Activated CD4-positive, CD25-positive, alpha-beta regulatory T cell treated with anti-CD3 and anti-CD28 coated beads, Interleukin-2, amount 50 U/mL, for 24 hours (primary cell): Measurements from ENCODE around the gene NLRP1.
"Not testable (repeated sequence)": the region's sequence is repeated elsewhere in the genome, so short reads cannot be mapped to it uniquely, and the experiment has no call there.

Experiments used
- ATAC-seq, 2 donors: fragments of 150-1000 bp; cut with Tn5 transposase; one replicate each; pipeline ENCODE4 v1.10.0; 2021; ENCODE audit warnings: mild to moderate bottlenecking in 1 of 2, moderate library complexity in 1 of 2

NLRP1 gene

DNA sequence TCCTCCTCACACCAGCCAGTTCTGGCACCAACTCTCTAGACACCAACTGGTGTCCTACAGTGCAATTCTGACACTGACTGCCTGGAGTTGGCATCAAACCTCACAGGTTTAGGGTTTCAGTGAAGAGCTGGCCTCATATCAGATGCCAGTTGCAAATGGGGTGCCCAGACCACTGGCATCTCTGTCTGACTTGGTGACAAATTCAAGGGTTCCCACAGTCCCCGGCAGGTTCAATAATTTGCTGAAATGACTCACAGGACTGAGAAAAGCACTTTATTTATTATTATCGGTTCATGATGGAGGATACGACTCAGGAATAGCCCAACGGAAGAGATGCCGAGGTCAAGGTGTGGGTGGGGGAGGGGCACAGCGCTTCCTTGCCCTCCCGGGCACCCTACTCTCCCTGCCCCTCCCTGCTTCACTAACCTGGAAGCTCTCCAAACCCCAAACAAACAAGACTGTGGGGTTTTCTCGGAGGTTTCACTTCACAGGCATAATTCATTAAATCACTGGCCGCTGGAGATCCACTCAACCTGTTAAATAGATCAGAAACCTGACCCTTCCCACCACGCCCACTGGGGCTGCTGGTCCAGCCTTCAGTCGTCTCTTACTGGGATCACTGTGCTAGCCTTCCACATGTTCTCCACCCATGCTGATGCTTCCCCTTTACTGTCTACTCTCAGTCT lies 1.7 kb upstream of the NLRP1 start:
- peak in 1 of 2 donors; percentile 9 for ATAC-seq

DNA sequence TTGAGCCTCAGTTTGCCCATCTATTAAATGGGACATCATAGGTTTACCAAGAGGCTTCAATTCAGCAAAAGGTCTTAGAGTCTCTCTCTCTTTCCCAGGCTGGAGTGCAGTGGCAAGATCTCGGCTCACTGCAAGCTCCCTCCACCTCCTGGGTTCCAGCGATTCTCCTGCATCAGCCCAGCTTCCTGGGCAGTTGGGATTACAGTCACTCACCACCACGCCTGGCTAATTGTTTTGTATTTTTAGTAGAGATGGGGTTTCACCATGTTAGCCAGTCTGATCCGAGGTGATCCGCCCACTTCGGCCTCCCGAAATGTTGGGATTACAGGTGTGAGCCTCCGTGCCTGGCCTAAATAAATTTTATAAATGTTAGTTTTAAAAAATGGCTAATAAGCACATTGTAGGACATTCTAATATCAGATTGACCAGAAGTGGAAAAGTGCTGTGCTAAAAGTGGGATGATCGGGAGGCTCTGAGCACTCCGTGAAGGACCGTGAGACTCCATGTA lies 1.0 kb upstream of the NLRP1 start:
- no peak for ATAC-seq

DNA sequence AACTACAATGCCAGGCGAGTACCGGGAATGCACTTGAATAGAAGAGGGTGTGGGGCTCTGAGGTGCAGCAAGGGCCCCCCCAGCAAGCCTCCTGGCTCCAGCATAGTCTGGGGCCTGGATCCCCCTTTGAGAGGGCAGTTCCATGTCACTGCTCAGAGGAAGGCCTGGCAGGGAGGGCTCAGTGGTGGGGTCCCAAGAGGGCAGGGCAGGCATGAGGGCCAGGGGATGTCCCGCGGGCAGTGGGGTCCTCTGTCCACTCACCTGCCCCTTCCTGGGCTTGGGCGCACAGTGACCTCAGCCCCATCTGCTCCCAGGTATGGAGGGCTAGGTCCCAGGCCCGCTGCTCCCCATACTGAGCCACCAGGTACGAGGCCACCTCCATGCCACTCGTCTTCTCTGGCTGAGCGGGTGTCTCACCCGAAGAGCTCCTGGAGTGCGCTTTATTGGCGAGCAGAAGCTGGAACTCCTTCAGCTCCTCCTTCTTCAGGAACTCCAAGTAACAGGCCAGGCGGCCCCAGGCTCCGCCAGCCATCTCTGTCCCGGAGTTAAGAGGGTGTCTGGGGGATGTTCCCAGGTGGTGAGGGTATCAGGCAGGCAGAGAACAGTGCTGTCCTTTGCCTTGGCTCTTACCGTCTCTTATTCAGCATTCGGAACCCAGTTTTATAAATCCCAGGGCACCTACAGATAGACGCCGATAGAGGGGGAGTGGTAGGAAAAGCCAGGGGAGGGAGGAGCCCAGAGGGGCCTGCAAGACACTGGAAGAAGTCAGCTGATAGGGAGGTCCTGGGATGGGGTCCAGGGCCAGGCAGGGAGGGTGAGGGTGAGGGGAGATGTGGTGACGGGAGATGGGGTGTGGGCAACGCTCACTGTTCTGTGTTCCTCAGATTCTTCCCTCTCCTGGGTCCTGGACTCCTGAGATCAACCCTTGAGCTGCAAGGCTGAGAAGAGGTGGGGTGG lies 605 bp downstream of the NLRP1 start:
- ATAC-seq, result peak; percentile 4 to 6

DNA sequence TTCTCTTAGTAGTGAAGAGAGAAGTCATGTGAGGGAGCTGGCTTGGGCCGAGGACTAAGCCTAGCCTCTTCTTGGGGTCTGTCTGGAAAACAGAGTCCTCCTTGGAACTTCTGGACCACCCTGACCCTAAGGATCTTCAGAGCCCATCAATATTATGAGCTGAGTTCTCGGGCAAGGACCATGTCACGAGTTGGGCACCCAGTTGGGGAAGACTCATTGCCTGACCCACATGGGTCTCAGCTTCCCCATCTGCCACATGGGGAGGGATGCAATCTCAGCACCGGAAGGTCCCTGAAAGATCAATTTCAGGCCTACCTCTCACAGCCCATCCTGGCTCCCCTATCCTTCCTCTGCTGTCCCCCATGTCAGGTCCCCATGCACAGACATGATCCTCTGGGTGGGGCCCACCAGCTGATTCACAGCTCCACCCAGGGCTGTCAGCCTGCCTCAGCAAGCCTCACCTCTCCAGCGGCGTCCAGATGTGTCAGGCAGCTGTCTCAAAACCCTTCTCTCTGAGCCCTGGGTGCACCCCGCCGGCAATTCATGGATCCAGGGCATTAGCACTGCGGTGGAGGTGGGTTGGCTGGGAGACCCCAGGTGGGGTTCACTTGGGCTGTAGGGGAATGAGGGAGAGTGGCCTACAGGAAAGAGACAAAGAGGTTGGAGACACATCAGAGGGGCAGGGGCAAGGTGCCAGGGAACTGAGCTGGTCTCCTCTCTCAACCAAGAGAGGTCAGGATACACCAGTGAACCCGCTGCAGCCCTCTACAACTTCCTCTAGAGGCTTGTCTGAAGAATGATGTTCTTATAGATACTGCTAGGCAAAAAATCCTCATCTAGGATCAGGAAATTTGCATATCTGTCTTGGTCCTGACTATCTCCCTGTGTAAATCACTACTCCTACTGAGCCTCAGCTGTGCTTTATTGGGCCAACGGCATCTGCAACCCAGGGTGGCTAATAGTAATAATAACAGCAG lies 1.8 kb downstream of the NLRP1 start:
- ATAC-seq, result no peak

DNA sequence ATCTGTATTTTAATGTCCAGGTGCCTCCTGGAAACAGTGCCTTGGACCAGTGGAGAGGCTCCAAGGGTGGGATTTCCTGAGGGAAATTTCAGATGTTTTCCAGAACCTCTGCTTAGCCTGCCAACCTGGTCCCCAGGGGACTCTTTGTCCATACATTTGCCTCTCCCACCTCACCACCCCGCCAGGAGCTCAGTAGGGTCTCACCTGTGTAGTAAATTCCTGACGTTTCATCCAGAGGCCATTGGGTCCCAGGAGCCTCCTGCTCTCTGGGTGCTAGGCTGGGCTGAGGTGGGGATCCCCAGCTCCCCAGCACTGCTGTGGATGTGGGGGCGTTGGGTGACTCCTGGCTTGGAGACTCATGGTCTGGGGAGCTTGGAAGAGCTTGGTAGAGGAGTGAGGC lies 2.7 kb downstream of the NLRP1 start:
- no peak for ATAC-seq

DNA sequence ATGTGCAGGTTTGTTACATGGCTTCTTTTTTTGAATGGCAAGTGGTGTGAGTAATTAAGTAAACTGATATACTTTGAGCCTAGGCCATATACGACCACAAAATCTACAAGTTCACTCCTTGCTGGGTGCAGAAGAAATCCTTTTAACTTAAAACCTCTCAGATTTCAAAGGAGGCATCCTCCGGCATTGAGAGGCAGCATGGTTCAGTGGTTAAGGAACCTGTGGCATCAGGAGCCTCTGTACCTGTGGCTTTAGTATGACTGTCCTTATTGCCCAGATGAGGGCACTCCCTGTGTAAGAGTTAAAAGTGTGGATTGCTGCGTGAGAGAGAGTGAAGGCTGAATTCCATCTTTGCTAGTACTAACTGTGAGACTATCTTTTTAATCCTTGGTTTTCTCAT lies 3.3 kb downstream of the NLRP1 start:
- ATAC-seq, result no peak

DNA sequence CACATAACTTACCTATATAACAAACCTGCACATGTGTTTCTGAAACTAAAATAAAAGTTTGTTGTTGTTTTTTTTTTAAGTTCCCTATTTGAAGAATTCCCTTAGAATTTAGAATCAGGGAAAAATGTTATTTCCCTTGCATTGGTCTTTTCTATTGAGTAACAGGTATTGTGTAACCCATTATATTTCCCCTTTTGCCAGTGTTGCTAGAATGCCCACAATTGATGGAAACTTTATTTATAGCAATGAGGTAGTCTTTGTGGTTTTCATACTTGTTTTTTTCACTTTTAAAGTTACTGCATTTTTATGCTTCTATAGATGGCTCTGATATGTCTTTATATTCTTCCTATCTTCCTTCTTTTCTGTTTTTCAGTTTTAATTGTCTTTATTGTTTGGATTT lies 3.9 kb downstream of the NLRP1 start:
- ATAC-seq, result no peak

DNA sequence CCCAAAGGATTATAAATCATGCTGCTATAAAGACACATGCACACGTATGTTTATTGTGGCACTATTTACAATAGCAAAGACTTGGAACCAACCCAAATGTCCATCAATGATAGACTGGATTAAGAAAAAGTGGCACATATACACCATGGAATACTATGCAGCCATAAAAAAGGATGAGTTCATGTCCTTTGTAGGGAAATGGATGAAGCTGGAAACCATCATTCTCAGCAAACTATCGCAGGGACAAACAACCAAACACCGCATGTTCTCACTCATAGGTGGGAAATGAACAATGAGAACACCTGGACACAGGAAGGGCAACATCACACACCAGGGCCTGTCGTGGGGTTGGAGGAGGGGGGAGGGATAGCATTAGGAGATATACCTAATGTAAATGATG lies 5.5 kb downstream of the NLRP1 start:
- not testable (repeated sequence) for ATAC-seq

DNA sequence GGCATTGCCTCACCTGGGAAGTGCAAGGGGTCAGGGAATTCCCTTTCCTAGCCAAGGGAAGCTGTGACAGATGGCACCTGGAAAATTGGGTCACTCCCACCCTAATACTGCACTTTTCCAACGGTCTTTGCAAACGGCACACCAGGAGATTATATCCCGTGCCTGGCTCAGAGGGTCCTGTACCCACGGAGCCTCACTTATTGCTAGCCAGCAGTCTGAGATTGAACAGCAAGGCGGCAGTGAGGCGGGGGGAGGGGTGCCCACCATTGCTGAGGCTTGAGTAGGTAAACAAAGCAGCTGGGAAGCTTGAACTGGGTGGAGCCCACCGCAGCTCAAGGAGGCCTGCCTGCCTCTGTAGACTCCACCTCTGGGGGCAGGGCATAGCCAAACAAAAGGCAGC lies 11.3 kb downstream of the NLRP1 start:
- not testable (repeated sequence) for ATAC-seq

DNA sequence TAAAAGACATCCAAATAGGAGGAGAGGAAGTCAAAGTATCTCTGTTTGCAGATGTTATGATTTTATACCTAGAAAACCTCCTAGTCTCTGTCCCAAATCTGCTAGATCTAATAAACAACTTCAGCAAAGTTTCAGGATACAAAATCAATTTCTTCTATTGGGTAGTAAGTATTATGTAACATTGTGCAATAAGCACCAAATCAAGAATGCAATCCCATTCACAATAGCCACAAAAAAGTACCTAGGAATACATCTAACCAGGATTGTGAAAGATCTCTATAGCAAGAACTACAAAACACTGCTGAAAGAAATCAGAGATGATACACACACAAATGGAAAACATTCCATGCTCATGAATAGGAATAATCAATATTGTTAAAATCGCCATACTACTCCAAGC lies 13.0 kb downstream of the NLRP1 start:
- ATAC-seq, result no peak

DNA sequence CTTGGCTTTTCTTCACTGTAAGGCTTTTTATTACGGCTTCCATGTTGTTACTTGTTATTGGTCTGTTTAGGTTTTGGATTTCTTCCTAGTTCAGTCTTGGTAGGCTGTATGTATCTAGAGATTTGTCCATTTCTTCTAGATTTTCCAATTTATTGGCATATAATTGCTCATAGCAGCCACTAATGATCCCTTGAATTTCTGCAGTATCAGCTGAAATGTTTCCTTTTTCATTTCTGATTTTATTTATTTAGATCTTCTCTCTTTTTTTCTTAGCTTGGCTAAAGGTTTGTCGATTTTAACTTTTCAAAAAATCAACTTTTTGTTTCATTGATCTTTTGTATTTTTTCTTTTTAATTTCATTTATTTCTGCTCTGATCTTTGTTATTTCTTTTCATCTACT lies 18.5 kb downstream of the NLRP1 start:
- ATAC-seq, result no peak

DNA sequence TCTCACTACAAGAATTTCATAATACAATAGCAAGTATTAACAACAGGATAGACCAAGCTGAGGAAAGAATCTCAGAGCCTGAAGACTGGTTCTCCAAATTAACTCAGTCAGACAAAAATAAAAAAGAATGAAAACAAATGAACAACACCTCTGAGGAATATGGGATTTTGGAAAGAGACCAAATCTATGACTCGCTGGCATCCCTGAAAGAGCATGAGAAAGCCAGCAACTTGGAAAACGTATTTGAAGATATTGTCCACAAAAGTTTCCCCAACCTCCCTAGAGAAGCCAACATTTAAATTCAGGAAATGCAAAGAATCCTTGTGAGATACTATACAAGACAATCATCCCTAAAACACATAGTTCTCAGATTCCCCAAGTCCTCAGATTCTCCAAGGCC lies 20.9 kb downstream of the NLRP1 start:
- no peak for ATAC-seq

DNA sequence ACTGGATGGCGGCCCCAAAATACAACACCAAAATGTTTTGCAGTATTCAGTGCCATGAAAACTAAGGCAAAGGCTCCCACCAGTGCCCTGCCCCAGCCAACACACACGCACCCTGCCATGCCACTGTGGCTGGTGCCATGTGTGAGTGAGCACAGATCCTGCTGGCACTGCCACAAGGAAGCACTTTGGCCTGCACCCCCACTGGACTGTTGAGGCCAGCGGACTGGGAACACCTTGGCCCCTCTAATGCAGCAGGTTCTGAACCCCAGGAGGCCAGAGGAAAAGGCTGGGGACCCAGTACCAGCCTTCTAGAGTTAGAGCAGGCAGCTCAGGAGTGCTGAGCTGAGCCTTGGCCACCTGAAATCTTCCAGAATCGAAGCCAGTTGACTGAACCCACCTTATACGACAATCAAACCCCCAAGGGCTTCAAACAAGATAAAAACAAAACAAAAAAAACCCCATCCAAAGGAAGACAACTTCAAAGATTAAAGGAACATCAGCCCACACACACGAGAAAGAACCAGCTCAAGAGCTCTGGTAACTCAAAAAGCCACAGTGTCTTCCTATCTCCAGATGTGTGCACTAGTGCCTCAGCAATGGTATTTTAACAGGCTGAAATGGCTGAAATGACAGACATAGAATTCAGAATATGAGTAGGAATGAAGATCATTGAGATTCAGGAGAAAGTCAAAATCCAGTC lies 21.5 kb downstream of the NLRP1 start:
- no peak for ATAC-seq

DNA sequence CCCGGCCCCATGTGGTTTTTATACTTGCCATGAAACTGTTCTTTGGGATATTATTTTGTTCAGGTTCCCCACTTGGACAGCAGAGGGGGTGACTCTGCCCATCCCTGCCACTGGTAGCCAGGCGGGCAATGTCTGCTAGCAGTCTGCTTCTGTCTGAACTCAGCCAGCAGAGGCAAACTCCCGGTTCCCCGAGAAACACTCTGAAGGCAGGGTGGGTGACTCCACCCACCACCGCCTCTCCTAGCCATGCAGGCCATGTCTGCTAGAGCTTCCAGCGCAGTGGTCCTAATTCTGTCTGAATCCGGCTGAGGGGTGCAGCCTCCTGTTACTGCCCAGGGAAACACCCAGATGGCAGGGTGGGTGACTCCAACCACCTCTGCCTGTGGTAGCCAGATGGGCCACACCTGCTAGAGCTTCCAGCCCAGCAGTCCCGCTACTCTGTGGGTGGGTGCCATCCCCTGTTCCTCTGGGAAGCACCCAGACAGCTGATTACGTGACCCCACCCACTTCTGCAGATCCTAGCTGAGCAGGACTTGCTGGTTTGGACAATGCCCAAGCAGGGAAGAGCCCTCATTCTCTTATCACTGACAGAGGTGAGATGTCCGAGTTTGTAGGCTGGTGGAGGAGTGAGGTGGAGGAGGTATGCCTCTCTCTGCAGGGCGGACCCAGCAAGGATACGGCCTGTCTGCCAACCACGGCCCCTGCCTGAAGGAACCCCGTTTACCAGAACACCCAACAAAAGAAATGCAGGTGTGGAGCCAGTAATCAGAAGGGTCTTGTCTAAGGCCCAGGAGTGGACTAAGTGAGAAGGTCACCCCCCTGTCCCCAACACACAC lies 22.4 kb downstream of the NLRP1 start:
- no peak for ATAC-seq

DNA sequence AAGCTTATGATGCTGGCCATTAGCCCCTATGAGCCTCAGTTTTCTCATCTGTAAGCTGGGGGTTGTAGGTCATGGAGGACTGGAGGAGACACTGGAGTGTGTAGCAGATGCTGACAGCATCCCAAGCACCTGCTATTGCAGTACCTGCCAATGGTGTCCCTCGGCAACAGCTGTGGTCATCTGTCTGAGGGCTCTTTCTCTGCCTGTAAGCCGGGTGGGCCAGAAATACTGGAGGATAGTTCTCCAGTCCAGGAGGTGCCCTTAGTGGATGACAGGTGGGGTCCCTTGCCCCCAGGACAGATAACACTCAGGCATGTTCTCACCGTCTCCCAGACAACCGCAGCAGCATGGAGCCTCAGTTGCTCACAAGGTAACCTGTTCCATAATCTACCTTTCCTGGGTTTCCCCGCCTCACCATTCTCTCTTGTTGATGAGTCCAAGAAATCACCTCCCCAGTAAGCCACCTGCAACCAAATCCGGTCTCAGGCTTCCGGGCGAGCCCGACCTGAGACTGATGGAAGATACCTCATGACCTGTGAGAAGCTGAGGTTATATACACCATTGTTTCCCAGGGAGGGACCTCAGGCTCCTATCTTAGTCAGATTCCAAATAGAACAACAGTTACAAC lies 23.8 kb downstream of the NLRP1 start:
- no peak for ATAC-seq

DNA sequence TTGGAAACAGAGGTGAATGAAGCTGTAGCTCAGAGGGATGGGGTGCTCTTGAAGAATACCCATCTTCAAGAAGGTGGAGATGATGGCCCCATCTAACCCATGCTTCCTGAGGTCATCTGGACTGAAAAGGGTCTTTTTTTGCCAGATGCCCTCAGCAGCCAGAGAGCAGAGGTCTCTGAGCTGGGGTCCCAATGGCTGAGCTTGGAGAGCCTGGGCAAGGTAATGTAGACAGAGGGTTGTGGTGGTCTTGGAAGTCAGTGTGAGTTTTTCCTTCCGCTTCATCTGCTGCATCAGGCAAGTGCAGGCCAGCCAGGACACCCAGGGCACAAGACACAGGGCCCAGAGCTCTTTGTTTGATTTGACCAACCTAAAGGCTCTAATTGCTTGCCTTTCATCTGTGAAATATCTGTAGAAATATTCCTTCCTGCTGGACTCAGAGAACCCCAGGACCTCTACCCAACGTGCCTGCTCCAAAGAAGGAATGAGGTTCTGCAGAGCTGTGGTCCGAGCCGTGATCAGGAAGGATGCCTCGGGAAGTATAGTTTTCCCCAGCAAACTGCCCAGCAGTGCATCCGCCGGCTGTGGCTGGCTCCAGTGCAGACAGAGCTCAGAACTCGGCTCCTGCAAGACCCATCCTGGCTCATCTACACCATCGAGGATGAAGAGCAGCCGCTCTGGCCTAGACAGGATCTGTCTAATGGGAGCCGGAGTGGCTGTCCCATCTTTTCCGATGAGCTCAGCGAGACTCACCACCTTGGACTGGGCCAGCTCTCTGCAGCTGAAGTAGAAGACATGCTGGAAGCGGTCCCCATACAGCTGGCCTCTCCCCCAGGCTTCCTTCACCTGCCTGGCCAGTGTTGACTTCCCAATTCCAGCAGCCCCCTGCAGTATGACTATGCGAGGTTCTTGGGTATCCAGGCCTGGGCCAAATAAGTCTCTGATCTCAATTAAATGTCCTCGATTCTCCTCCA lies 25.2 kb downstream of the NLRP1 start:
- ATAC-seq, result no peak

DNA sequence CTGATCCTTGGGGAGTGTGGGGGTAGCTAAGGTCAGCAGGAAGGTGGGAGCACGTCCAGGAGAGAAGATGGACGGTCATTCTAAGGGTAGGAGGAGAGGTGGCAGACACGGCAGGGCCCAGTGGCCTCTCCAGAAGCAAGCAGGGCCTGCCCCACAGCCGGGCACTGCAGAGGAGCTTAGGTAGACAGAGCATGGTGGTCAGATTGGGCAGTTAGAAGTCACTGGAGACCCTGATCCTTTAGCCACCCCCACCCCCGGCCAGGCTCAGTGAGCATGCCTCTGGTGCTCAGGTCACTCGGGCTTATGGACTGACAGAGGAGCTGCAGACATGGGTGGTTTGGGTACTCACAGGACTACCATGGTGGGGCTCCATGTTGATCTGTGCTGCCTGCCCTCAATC lies 26.3 kb downstream of the NLRP1 start:
- no peak for ATAC-seq

DNA sequence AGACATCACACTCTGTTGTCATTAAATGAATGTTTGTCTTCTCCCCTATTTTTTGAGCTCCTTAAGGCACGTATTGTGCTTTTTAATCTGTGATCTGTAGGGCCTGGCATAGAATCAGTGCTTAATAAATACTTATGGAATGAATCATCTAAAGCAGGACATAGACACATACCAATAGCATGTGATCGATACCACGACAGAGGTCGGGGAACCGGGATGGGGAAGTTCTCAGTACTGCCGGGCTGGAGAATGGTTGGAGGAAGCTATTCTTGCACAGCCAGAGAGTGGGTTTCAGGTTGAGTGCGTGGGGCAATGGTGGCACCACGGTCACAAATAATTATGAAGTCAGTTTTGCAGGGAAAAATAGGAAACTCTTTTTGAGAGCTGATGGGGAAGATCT lies 26.8 kb downstream of the NLRP1 start:
- ATAC-seq, result no peak

DNA sequence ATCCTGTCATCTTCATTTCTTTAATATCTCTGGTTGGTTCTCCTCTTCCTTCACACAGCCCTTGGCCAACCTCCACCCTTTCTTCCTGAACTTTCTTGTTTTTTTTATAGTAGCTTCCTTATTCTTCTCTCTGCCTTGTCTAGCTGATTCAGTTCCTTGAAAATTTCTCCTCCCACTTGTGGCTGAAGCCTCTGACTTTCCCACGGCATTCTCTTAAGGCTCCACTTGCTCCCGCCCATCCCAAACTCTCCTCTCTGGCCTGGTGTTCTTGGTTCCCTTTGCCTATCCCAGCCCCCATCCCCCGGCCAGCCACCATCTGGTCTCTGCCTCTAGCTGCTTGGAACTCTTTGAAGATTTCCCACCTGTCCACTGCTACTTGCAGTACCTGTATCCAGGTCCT lies 29.1 kb downstream of the NLRP1 start:
- no peak for ATAC-seq
